ENCODE results near the gene RHBG.

Gene RHBG

DNA sequence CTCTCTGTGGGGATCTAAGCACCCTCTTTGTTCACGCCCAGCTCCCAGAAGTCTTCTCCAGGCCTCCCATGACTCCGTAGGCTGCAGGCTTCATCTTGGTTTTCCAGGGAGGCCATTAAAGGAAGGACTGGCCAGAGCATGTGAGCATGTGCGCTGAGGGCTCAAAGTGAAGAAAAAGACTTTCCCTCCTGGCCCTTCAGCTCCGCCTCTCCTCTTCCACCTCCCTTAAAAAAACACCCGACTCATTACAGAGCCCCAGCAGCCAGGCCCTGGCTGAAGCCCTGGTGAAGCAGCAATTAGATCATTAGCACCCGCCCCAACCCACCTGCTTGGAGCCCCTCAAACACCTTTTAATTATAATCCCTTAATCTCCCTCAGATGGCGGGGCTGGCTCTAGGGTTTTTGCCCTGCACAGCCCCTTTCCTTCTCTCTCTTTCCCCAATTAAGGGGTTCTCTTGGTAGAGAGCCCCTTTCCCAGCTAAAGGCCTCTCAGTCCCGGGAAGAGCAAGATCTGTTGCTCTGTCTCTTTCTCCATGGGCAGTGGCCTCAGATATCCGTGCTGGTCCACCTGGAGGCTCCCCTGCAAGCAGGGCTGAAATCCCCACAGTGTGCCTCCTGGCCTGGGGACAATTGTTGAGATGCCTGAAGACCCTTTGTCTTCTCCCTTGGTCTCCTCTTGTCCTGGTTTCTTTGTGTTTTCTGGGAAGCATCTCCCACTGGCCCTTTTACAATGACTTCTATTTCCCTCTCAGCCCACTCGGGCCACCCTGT is 30.5 kb downstream of the RHBG start:
- H3K27ac Mint-ChIP-seq = no peak overlapping the region
- no peaks in the 10 kb centered on the region for H3K36me3 Mint-ChIP-seq
- H3K27me3 Mint-ChIP-seq = peaks cover 9% of the 10 kb centered on the region
- no peak overlapping the region for H3K4me3 Mint-ChIP-seq
- DNase-seq (ENCODE audit: low spot score in 2 of 2) = no peak
- peaks cover 2% of the 10 kb centered on the region for H3K9me3 Mint-ChIP-seq
- peaks cover 12% of the 10 kb centered on the region for H3K4me1 Mint-ChIP-seq
- ATAC-seq (ENCODE audit: low read depth) = no peak

- Mint-ChIP-seq H3K27ac (no peak overlapping the region), H3K4me1 (peaks cover 7% of the 10 kb centered on the region), H3K36me3 (no peaks in the 10 kb centered on the region), H3K4me3 (no peak overlapping the region), H3K27me3 (peaks cover 8% of the 10 kb centered on the region), H3K9me3 (no peaks in the 10 kb centered on the region)
- no peak for DNase-seq (ENCODE audit: low spot score in 2 of 2)
- ATAC-seq (ENCODE audit: low read depth) = no peak
Observed at GRCh38 chr1:156400191-156400935, 31.4 kb downstream of the RHBG start.

GRCh38 chr1:156401041-156401574 is 32.1 kb downstream of the RHBG start:
- DNase-seq (ENCODE audit: low spot score in 2 of 2) = no peak
- ATAC-seq (ENCODE audit: low read depth) = no peak
- peaks cover 12% of the 10 kb centered on the region for H3K27me3 Mint-ChIP-seq
- H3K9me3 Mint-ChIP-seq = no peaks in the 10 kb centered on the region
- H3K27ac Mint-ChIP-seq = no peak overlapping the region
- no peaks in the 10 kb centered on the region for H3K36me3 Mint-ChIP-seq
- H3K4me3 Mint-ChIP-seq = no peak overlapping the region
- peaks cover 7% of the 10 kb centered on the region for H3K4me1 Mint-ChIP-seq

DNA sequence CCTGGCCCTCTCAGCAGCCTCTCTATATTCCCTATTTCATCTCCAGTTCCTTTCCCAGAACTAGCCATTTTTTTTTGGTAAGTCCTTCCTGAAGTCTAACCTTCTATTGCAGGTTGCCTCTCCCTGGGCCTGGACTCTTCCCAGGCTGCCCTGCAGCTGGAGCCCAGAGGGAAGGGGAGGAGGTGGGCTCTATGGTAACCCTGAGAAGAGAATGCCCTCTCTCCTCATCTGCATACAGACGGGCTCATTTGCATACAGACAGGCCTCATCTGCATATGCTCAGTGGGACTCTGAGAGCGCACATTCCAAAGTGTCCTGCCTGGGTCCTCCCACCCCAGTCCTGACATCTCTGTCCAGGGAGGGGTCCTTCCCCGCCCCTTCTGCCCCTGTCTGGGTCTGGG is 32.7 kb downstream of the RHBG start:
- Mint-ChIP-seq H3K36me3 (no peaks in the 10 kb centered on the region), H3K27me3 (peaks cover 15% of the 10 kb centered on the region), H3K4me3 (no peak overlapping the region), H3K4me1 (peaks cover 7% of the 10 kb centered on the region), H3K27ac (no peak overlapping the region), H3K9me3 (no peaks in the 10 kb centered on the region)
- ATAC-seq (ENCODE audit: low read depth) (no peak), DNase-seq (ENCODE audit: low spot score in 2 of 2) (no peak)

GRCh38 chr1:156402331-156403020 is 33.5 kb downstream of the RHBG start:
- peaks cover 15% of the 10 kb centered on the region for H3K27me3 Mint-ChIP-seq
- DNase-seq (ENCODE audit: low spot score in 2 of 2) (no peak), ATAC-seq (ENCODE audit: low read depth) (no peak)
- H3K9me3 Mint-ChIP-seq = no peaks in the 10 kb centered on the region
- H3K27ac Mint-ChIP-seq = no peak overlapping the region
- H3K36me3 Mint-ChIP-seq = no peaks in the 10 kb centered on the region
- H3K4me1 Mint-ChIP-seq = peaks cover 7% of the 10 kb centered on the region
- no peak overlapping the region for H3K4me3 Mint-ChIP-seq

- DNase-seq (ENCODE audit: low spot score in 2 of 2) = no peak
- H3K27ac Mint-ChIP-seq = no peak overlapping the region
- peaks cover 23% of the 10 kb centered on the region for H3K27me3 Mint-ChIP-seq
- ATAC-seq (ENCODE audit: low read depth) = no peak
- H3K4me1 Mint-ChIP-seq = no peaks in the 10 kb centered on the region
- H3K9me3 Mint-ChIP-seq = no peaks in the 10 kb centered on the region
- H3K4me3 Mint-ChIP-seq = no peak overlapping the region
- H3K36me3 Mint-ChIP-seq = no peaks in the 10 kb centered on the region
Observed at GRCh38 chr1:156405670-156406069, 36.7 kb downstream of the RHBG start.

GRCh38 chr1:156406251-156406650 is 37.2 kb downstream of the RHBG start:
- Mint-ChIP-seq H3K36me3 (no peaks in the 10 kb centered on the region), H3K9me3 (no peaks in the 10 kb centered on the region), H3K27ac (no peak overlapping the region), H3K27me3 (peaks cover 26% of the 10 kb centered on the region), H3K4me1 (no peaks in the 10 kb centered on the region), H3K4me3 (no peak overlapping the region)
- DNase-seq (ENCODE audit: low spot score in 2 of 2) = no peak
- ATAC-seq (ENCODE audit: low read depth) = no peak

- Mint-ChIP-seq H3K4me1 (no peaks in the 10 kb centered on the region), H3K9me3 (no peaks in the 10 kb centered on the region), H3K27ac (no peak overlapping the region), H3K27me3 (peaks cover 25% of the 10 kb centered on the region), H3K4me3 (no peak overlapping the region), H3K36me3 (no peaks in the 10 kb centered on the region)
- DNase-seq (ENCODE audit: low spot score in 2 of 2) = no peak
- ATAC-seq (ENCODE audit: low read depth) = no peak
Observed at GRCh38 chr1:156407344-156407743, 38.3 kb downstream of the RHBG start.

DNA sequence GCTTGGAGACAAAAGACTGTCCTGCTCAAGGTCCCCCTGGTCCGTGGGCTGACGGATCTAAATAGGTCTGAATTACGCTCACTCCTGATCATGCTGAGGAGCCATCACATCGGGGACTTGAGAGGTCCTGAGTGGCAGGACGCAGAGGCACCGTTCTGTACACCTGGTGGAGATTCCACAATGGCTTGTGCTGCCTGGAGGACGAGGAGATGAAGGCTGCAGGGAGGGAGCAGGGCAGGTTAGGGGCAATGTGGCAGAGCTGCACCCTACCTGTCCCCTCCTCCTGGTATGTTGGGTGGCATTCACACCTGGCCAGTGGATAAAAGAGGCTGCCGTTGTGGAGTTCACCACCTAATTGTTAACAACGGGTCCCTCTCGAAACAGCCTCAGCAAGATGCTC is 38.7 kb downstream of the RHBG start:
- Mint-ChIP-seq H3K27me3 (peaks cover 22% of the 10 kb centered on the region), H3K9me3 (no peaks in the 10 kb centered on the region), H3K27ac (no peak overlapping the region), H3K36me3 (no peaks in the 10 kb centered on the region), H3K4me1 (no peaks in the 10 kb centered on the region), H3K4me3 (no peak overlapping the region)
- DNase-seq (ENCODE audit: low spot score in 2 of 2) (no peak), ATAC-seq (ENCODE audit: low read depth) (no peak)

DNA sequence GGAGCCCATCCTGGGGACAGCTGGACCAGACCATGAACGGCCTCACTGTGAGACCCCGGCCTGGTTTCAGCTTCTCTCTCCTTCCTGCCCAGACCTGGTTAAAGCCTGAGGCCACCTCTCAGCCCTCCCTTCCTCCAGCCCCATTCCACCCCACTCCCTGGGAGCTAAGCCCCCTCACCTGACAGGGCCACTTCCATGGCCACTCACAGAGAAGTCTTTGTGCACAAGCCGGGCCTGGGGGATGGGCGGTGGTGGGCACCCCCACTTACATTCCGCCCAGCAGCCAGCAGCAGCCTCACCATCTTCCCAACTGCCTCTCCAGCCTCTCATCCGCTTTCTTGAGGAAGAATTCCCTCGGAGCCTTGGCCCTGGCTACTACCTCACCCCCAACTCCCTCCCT is 40.4 kb downstream of the RHBG start:
- Mint-ChIP-seq H3K36me3 (no peaks in the 10 kb centered on the region), H3K27ac (no peak overlapping the region), H3K4me3 (no peak overlapping the region), H3K4me1 (no peaks in the 10 kb centered on the region), H3K9me3 (no peaks in the 10 kb centered on the region), H3K27me3 (peaks cover 25% of the 10 kb centered on the region)
- ATAC-seq (ENCODE audit: low read depth) (no peak), DNase-seq (ENCODE audit: low spot score in 2 of 2) (no peak)

GRCh38 chr1:156410238-156410637 is 41.2 kb downstream of the RHBG start:
- no peak overlapping the region for H3K27ac Mint-ChIP-seq
- DNase-seq (ENCODE audit: low spot score in 2 of 2) = no peak
- no peaks in the 10 kb centered on the region for H3K9me3 Mint-ChIP-seq
- H3K27me3 Mint-ChIP-seq = peaks cover 26% of the 10 kb centered on the region
- H3K4me1 Mint-ChIP-seq = no peaks in the 10 kb centered on the region
- no peak overlapping the region for H3K4me3 Mint-ChIP-seq
- H3K36me3 Mint-ChIP-seq = no peaks in the 10 kb centered on the region
- no peak for ATAC-seq (ENCODE audit: low read depth)

DNA sequence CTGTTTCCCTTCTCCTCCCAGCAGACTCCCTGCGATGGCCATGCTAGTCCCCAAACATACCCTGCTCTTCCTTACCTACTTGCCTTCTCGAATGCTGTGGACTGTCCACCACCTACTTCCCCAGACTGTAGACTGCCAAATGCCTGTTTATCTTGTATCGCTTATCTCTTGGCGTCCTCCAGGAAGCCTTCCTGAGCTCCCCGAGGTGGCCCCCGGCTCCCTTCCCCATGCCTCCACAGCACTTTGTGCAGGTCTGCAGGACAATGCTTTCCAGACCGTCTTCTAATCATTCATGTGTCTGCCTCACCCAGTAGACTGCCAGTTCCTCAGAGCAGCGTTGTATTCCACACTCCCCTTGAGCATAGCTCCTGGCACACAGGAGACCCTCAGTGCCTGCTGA is 41.7 kb downstream of the RHBG start:
- DNase-seq (ENCODE audit: low spot score in 2 of 2) (no peak), ATAC-seq (ENCODE audit: low read depth) (no peak)
- H3K27me3 Mint-ChIP-seq = peaks cover 26% of the 10 kb centered on the region
- no peaks in the 10 kb centered on the region for H3K9me3 Mint-ChIP-seq
- no peak overlapping the region for H3K4me3 Mint-ChIP-seq
- H3K4me1 Mint-ChIP-seq = no peaks in the 10 kb centered on the region
- no peak overlapping the region for H3K27ac Mint-ChIP-seq
- no peaks in the 10 kb centered on the region for H3K36me3 Mint-ChIP-seq

- H3K4me3 Mint-ChIP-seq = no peak overlapping the region
- no peak overlapping the region for H3K27ac Mint-ChIP-seq
- H3K36me3 Mint-ChIP-seq = no peaks in the 10 kb centered on the region
- H3K4me1 Mint-ChIP-seq = no peaks in the 10 kb centered on the region
- peaks cover 20% of the 10 kb centered on the region for H3K27me3 Mint-ChIP-seq
- H3K9me3 Mint-ChIP-seq = no peaks in the 10 kb centered on the region
- DNase-seq (ENCODE audit: low spot score in 2 of 2) = no peak
- no peak for ATAC-seq (ENCODE audit: low read depth)
Observed at GRCh38 chr1:156412653-156413321, 43.8 kb downstream of the RHBG start.

All from memory B cell (primary cell).